ENCODE data around the gene FLT3LG. TPM values are rescaled to one million over a fixed set of nuclear protein-coding genes. Genes with fewer than 3 reads are reported as not detected.

FLT3LG gene
- total and polyA plus RNA-seq, 9 of the 15 experiments (the other 6 are each of a cell fraction or from before 2014, with no cell fraction given): 0.31 to 6.4 (median 1.1) TPM

GRCh38 chr19:49436381-49437017 lies 37.5 kb upstream of the FLT3LG start (continued):
- peak; percentile 71 for TF ChIP-seq MGA (IDR thresholded peaks at IDR 0.05)
- TF ChIP-seq ZFX (CRISPR knock-in tag; IDR thresholded peaks at IDR 0.05): peak; percentile 55
- TF ChIP-seq FOXO4 (CRISPR knock-in tag; IDR thresholded peaks at IDR 0.05): no peak
